HepG2 (cell line): ENCODE results near the gene WDR70.

ENCODE experiments used
- MXI1 ChIP-seq: IDR thresholded peaks from 3 replicates; pipeline ENCODE4 v1.6.1; 2012; ENCODE audit warnings: low read depth, low read length, inconsistent platforms, borderline replicate concordance
- SRF ChIP-seq: IDR thresholded peaks from 2 replicates; pipeline ENCODE4 v1.6.1; 2011; ENCODE audit warnings: mild to moderate bottlenecking, low read depth, low read length, moderate library complexity
- ZNF430 ChIP-seq: sonication (generic); formaldehyde crosslinking; IDR thresholded peaks from 2 replicates; pipeline ENCODE4 v1.9.0; 2021; ENCODE audit warnings: mild to moderate bottlenecking, missing genetic modification reagents
- TF ChIP-seq, protein P1 (sequence below): sonication (generic); formaldehyde crosslinking; IDR thresholded peaks from 2 replicates; pipeline ENCODE4 v1.5.0; 2020; ENCODE audit warnings: mild to moderate bottlenecking, missing genetic modification reagents, moderate library complexity
- TF ChIP-seq, protein P2 (sequence below): sonication (generic); formaldehyde crosslinking; IDR thresholded peaks from 2 replicates; pipeline ENCODE4 v1.4.0; 2020; ENCODE audit warnings: missing genetic modification reagents

DNA sequence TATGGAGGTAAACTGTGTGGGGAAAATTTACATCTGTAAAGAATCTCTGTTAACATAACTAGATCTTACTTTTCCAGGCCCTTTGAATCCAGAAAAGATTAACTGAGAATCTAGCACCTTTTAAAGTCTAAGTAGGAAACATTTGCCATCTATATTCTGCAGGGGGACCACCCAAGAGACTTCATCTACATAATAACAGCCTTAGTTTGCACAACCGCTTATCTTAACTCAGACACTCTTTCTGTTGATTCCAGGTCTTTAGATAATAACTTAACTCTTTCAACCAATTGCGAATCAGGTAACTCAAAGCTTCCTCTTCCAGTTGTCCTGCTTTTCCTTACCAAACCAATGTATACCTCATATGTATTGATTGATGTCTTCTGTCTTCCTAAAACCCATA, 407.3 kb downstream of the WDR70 start:
- TF ChIP-seq ZNF430 (CRISPR knock-in tag) (no peak), MXI1 (no peak), SRF (no peak)
- TF ChIP-seq, protein P1, sequence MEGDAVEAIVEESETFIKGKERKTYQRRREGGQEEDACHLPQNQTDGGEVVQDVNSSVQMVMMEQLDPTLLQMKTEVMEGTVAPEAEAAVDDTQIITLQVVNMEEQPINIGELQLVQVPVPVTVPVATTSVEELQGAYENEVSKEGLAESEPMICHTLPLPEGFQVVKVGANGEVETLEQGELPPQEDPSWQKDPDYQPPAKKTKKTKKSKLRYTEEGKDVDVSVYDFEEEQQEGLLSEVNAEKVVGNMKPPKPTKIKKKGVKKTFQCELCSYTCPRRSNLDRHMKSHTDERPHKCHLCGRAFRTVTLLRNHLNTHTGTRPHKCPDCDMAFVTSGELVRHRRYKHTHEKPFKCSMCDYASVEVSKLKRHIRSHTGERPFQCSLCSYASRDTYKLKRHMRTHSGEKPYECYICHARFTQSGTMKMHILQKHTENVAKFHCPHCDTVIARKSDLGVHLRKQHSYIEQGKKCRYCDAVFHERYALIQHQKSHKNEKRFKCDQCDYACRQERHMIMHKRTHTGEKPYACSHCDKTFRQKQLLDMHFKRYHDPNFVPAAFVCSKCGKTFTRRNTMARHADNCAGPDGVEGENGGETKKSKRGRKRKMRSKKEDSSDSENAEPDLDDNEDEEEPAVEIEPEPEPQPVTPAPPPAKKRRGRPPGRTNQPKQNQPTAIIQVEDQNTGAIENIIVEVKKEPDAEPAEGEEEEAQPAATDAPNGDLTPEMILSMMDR (CRISPR knock-in tag), result no peak
- TF ChIP-seq, protein P2, sequence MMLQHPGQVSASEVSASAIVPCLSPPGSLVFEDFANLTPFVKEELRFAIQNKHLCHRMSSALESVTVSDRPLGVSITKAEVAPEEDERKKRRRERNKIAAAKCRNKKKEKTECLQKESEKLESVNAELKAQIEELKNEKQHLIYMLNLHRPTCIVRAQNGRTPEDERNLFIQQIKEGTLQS (CRISPR knock-in tag), result no peak
